ENCODE results near the gene OR2AE1. TPM values are rescaled to one million over a fixed set of nuclear protein-coding genes. Genes with fewer than 3 reads are reported as not detected.

The OR2AE1 gene
- polyA plus RNA-seq, 12 donors, result 0.23 TPM; not detected in 11

Other genes with a start within 250 kb of the OR2AE1 start
- 10 to 100 TPM in 1 of 12 donors, 1 to 10 TPM in 7, under 1 TPM in 3, not detected in 1; 0.68 to 14.2 (median 1.4) TPM for gene CYP3A5, start 197.0 kb downstream of the OR2AE1 start, polyA plus RNA-seq (ENCODE audit: insufficient read length in 12 of 12)
- gene CYP3A7, start 141.8 kb downstream of the OR2AE1 start, polyA plus RNA-seq (ENCODE audit: insufficient read length in 12 of 12), result 1 to 10 TPM in 4 of 12 donors, under 1 TPM in 5, not detected in 3; 0.24 to 9.4 (median 0.95) TPM
- under 1 TPM in 7 of 12 donors, not detected in 5; 0.08 to 0.33 (median 0.15) TPM for gene CYP3A4, start 92.8 kb downstream of the OR2AE1 start, polyA plus RNA-seq (ENCODE audit: insufficient read length in 12 of 12)
- under 1 TPM in 5 of 12 donors, not detected in 7; 0.14 to 0.34 (median 0.20) TPM for gene CYP3A43, start 49.0 kb downstream of the OR2AE1 start, polyA plus RNA-seq (ENCODE audit: insufficient read length in 12 of 12)
- 10 to 100 TPM in 11 of 12 donors, not detected in 1; 14.4 to 24.5 (median 16.4) TPM for gene TRIM4, start 42.5 kb upstream of the OR2AE1 start, polyA plus RNA-seq (ENCODE audit: insufficient read length in 12 of 12)
- gene GJC3, start 52.6 kb upstream of the OR2AE1 start, polyA plus RNA-seq (ENCODE audit: insufficient read length in 12 of 12), result under 1 TPM in 10 of 12 donors, not detected in 2; 0.18 to 0.70 (median 0.38) TPM
- gene AZGP1, start 99.0 kb upstream of the OR2AE1 start, polyA plus RNA-seq (ENCODE audit: insufficient read length in 12 of 12), result 1 to 10 TPM in 2 of 12 donors, under 1 TPM in 7, not detected in 3; 0.57 to 1.6 (median 0.69) TPM
- gene ZKSCAN1, start 138.6 kb upstream of the OR2AE1 start, polyA plus RNA-seq (ENCODE audit: insufficient read length in 12 of 12), result 10 to 100 TPM; 24.6 to 64.8 (median 33.1) TPM
- gene ZSCAN21, start 172.7 kb upstream of the OR2AE1 start, polyA plus RNA-seq (ENCODE audit: insufficient read length in 12 of 12), result 10 to 100 TPM in 11 of 12 donors, not detected in 1; 13.2 to 17.9 (median 15.2) TPM
- 10 to 100 TPM in 11 of 12 donors, not detected in 1; 19.9 to 34.7 (median 27.9) TPM for gene ZNF3, start 204.7 kb upstream of the OR2AE1 start, polyA plus RNA-seq (ENCODE audit: insufficient read length in 12 of 12)
- gene COPS6, start 211.9 kb upstream of the OR2AE1 start, polyA plus RNA-seq (ENCODE audit: insufficient read length in 12 of 12), result 100 to 1,000 TPM in 2 of 12 donors, 10 to 100 TPM in 9, not detected in 1; 81.5 to 222 (median 91.3) TPM
- gene MCM7, start 224.4 kb upstream of the OR2AE1 start, polyA plus RNA-seq (ENCODE audit: insufficient read length in 12 of 12), result 10 to 100 TPM in 11 of 12 donors, not detected in 1; 55.3 to 95.5 (median 71.4) TPM
- gene AP4M1, start 224.6 kb upstream of the OR2AE1 start, polyA plus RNA-seq (ENCODE audit: insufficient read length in 12 of 12), result 10 to 100 TPM in 11 of 12 donors, not detected in 1; 13.9 to 25.7 (median 22.2) TPM
- gene TAF6, start 242.3 kb upstream of the OR2AE1 start, polyA plus RNA-seq (ENCODE audit: insufficient read length in 12 of 12), result 10 to 100 TPM in 11 of 12 donors, not detected in 1; 30.6 to 46.7 (median 35.1) TPM
- gene CNPY4, start 242.6 kb upstream of the OR2AE1 start, polyA plus RNA-seq (ENCODE audit: insufficient read length in 12 of 12), result 10 to 100 TPM in 11 of 12 donors, not detected in 1; 28.6 to 50.9 (median 38.8) TPM
- 1 to 10 TPM in 3 of 12 donors, under 1 TPM in 7, not detected in 2; 0.37 to 1.8 (median 0.76) TPM for gene MBLAC1, start 249.9 kb upstream of the OR2AE1 start, polyA plus RNA-seq (ENCODE audit: insufficient read length in 12 of 12)